ENCODE data around the gene DPH6. TPM values are rescaled to one million over a fixed set of nuclear protein-coding genes. Genes with fewer than 3 reads are reported as not detected.

DPH6 gene
- total RNA-seq, 4 donors from 2014 or later = 30.6 to 49.0 (median 36.8) TPM

- Histone ChIP-seq H3K36me3 (no peaks in the 10 kb centered on the region), H3K4me3 (replicated peaks in 1 of 3) (no peak overlapping the region), H3K27ac (no peak overlapping the region), H3K9me3 (no peaks in the 10 kb centered on the region), H3K27me3 (no peaks in the 10 kb centered on the region), H3K4me1 (no peaks in the 10 kb centered on the region)
- 97 to 99% methylated on average over 4 of the region's 4 CpGs for WGBS, 2 donors
- TF ChIP-seq POLR2A (IDR thresholded peaks at IDR 0.05) (no peak), CTCF (IDR thresholded peaks at IDR 0.05) (no peak)
- intact Hi-C loops (cut with DNase I) = no loop called here
- no peak for DNase-seq
These were observed 109.5 kb downstream of the DPH6 start for GRCh38 chr15:35436422-35436821.

GRCh38 chr15:35431281-35431680 is 114.7 kb downstream of the DPH6 start:
- WGBS, 2 donors = 94 to 96% methylated on average over 1 of the region's 1 CpG
- no peak for DNase-seq
- Histone ChIP-seq H3K27me3 (no peaks in the 10 kb centered on the region), H3K4me3 (replicated peaks in 1 of 3) (no peak overlapping the region), H3K9me3 (no peaks in the 10 kb centered on the region), H3K4me1 (no peaks in the 10 kb centered on the region), H3K27ac (no peak overlapping the region), H3K36me3 (no peaks in the 10 kb centered on the region)
- intact Hi-C loops (cut with DNase I) = no loop called here
- TF ChIP-seq POLR2A (IDR thresholded peaks at IDR 0.05) (no peak), CTCF (IDR thresholded peaks at IDR 0.05) (no peak)

GRCh38 chr15:35430301-35430700 is 115.7 kb downstream of the DPH6 start:
- TF ChIP-seq CTCF (IDR thresholded peaks at IDR 0.05) = no peak
- TF ChIP-seq POLR2A (IDR thresholded peaks at IDR 0.05) = no peak
- intact Hi-C loops (cut with DNase I) = no loop called here
- Histone ChIP-seq H3K4me3 (replicated peaks in 1 of 3) (no peak overlapping the region), H3K4me1 (no peaks in the 10 kb centered on the region), H3K27ac (no peak overlapping the region), H3K27me3 (no peaks in the 10 kb centered on the region), H3K9me3 (no peaks in the 10 kb centered on the region), H3K36me3 (no peaks in the 10 kb centered on the region)
- no peak for DNase-seq

- Histone ChIP-seq H3K9me3 (no peaks in the 10 kb centered on the region), H3K4me3 (replicated peaks in 1 of 3) (no peak overlapping the region), H3K27ac (no peak overlapping the region), H3K27me3 (no peaks in the 10 kb centered on the region), H3K4me1 (no peaks in the 10 kb centered on the region), H3K36me3 (no peaks in the 10 kb centered on the region)
- intact Hi-C loops (cut with DNase I) = no loop called here
- DNase-seq = no peak
- TF ChIP-seq CTCF (IDR thresholded peaks at IDR 0.05) (no peak), POLR2A (IDR thresholded peaks at IDR 0.05) (no peak)
These were observed 118.5 kb downstream of the DPH6 start for GRCh38 chr15:35427496-35427895.

- WGBS, 2 donors = 79 to 81% methylated on average over 3 of the region's 3 CpGs
- Histone ChIP-seq H3K9me3 (no peaks in the 10 kb centered on the region), H3K4me1 (no peaks in the 10 kb centered on the region), H3K4me3 (replicated peaks in 1 of 3) (no peak overlapping the region), H3K36me3 (no peaks in the 10 kb centered on the region), H3K27ac (no peak overlapping the region), H3K27me3 (no peaks in the 10 kb centered on the region)
- TF ChIP-seq CTCF (IDR thresholded peaks at IDR 0.05) (no peak), POLR2A (IDR thresholded peaks at IDR 0.05) (no peak)
- intact Hi-C loops (cut with DNase I) = no loop called here
- DNase-seq = no peak
These were observed 118.9 kb downstream of the DPH6 start for GRCh38 chr15:35427091-35427490.

Measured in thyroid gland (tissue), 4 donors.